Testis (tissue), 3 donors: ENCODE measurements around the gene SERTM1. TPM values are rescaled to one million over a fixed set of nuclear protein-coding genes. Genes with fewer than 3 reads are reported as not detected.

Source experiments
- DNase-seq: peaks from one replicate; pipeline ENCODE4 v3.0.0-alpha.2; 2019
- H3K27ac ChIP-seq, 2 donors: fragments of 200-600 bp; sonication (generic); one replicate each; pipeline ENCODE4 v1.5.1; 2019
- H3K27me3 ChIP-seq: fragments of 200-600 bp; sonication (generic); one replicate; pipeline ENCODE4 v1.5.1; 2019
- H3K36me3 ChIP-seq: fragments of 200-600 bp; sonication (generic); one replicate; pipeline ENCODE4 v1.5.1; 2017; ENCODE audit warnings: low read depth; ENCODE audit errors: missing control alignments
- H3K4me1 ChIP-seq: fragments of 200-600 bp; sonication (generic); one replicate; pipeline ENCODE4 v1.5.1; 2019
- H3K4me3 ChIP-seq, 2 donors: fragments of 200-600 bp; sonication (generic); one replicate each; pipeline ENCODE4 v1.5.1; 2017 to 2019
- H3K9me3 ChIP-seq: fragments of 200-600 bp; sonication (generic); one replicate; pipeline ENCODE4 v1.5.1; 2017
- POLR2A ChIP-seq: fragments of 450-650 bp; IDR thresholded peaks from one replicate; pipeline ENCODE4 v1.6.1; 2017; ENCODE audit warnings: antibody characterized with exemption, mild to moderate bottlenecking, moderate library complexity
- WGBS, 2 donors: methylation state at CpG; one replicate each; pipeline ENCODE4 v1.1.5; 2018; 5-methylcytosine and 5-hydroxymethylcytosine counted together
- intact Hi-C: fragments of 100-400 bp; cut with DNase I; formaldehyde crosslinking; loops from one replicate; pipeline ENCODE4 v1.15.1; 2023; ENCODE audit warnings: low total_unique reads
- polyA plus RNA-seq: library from polyadenylated mRNA; stranded (reverse); fragments of 350-450 nt; fragmentation: Illumina TruSeq; extraction: RNeasy Lipid Tissue Mini Kit (QIAGEN cat#74804); gene quantifications from one replicate; pipeline ENCODE4 v1.2.3, GENCODE V29; 2014; ENCODE audit warnings: low read depth, low replicate concordance; ENCODE audit not compliant: insufficient read depth
- total RNA-seq, 2 donors: library from RNA; depleted of rRNA; stranded (reverse); fragments of >200 nt; gene quantifications; one replicate each; pipeline ENCODE4 v1.2.3, GENCODE V29; 2016
- TF ChIP-seq, protein P1 (sequence below), 3 experiments: fragments of 450-650 bp in 2 of 3; fragments of 200-600 bp in 1 of 3; sonication (generic) in 1 of 3; IDR thresholded peaks; one replicate each; pipeline ENCODE4 v1.5.1; 2016 to 2019; ENCODE audit warnings: antibody characterized with exemption in 3 of 3, mild to moderate bottlenecking in 2 of 3, moderate library complexity in 1 of 3

SERTM1 gene
- total and polyA plus RNA-seq, 3 donors from 2014 or later: 0.08 to 2.5 (median 0.31) TPM

DNA sequence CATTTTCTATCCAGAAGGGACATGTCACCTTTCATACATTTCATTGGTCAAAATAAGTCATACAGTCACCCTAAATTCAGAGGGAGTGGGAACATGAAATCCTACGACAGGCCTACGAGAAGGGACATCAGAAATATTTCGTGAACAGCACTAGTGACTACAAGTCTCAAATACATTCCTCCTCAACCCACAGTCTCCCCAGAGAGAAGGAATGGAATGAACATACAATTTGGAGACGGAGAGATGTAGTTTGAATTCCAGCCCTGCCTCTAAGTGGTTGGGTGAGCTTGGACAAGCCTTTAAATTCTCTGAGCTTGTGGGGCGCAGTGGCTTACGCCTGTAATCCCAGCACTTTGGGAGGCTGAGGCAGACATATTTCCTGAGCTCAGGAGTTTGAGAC lies 9.9 kb downstream of the SERTM1 start:
- Histone ChIP-seq H3K9me3 (no peaks in the 10 kb centered on the region), H3K27me3 (no peaks in the 10 kb centered on the region), H3K4me1 (no peaks in the 10 kb centered on the region), H3K27ac (no peak overlapping the region), H3K36me3 (no peaks in the 10 kb centered on the region), H3K4me3 (no peak overlapping the region)
- intact Hi-C loops: no loop called here
- WGBS, 2 donors: 94 to 97% methylated on average over 6 of the region's 6 CpGs
- no peak for DNase-seq
- TF ChIP-seq, protein P1, sequence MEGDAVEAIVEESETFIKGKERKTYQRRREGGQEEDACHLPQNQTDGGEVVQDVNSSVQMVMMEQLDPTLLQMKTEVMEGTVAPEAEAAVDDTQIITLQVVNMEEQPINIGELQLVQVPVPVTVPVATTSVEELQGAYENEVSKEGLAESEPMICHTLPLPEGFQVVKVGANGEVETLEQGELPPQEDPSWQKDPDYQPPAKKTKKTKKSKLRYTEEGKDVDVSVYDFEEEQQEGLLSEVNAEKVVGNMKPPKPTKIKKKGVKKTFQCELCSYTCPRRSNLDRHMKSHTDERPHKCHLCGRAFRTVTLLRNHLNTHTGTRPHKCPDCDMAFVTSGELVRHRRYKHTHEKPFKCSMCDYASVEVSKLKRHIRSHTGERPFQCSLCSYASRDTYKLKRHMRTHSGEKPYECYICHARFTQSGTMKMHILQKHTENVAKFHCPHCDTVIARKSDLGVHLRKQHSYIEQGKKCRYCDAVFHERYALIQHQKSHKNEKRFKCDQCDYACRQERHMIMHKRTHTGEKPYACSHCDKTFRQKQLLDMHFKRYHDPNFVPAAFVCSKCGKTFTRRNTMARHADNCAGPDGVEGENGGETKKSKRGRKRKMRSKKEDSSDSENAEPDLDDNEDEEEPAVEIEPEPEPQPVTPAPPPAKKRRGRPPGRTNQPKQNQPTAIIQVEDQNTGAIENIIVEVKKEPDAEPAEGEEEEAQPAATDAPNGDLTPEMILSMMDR (IDR thresholded peaks at IDR 0.05): no peak
- TF ChIP-seq POLR2A: no peak

- intact Hi-C loops: no loop called here
- DNase-seq: no peak
- Histone ChIP-seq H3K4me1 (no peaks in the 10 kb centered on the region), H3K9me3 (no peaks in the 10 kb centered on the region), H3K4me3 (no peak overlapping the region), H3K36me3 (no peaks in the 10 kb centered on the region), H3K27ac (no peak overlapping the region), H3K27me3 (no peaks in the 10 kb centered on the region)
- 57 to 77% methylated on average over 1 of the region's 1 CpG for WGBS, 2 donors
- TF ChIP-seq, protein P1 (IDR thresholded peaks at IDR 0.05): no peak
- no peak for TF ChIP-seq POLR2A
Measured at GRCh38 chr13:36685927-36686326, 12.1 kb downstream of the SERTM1 start.

DNA sequence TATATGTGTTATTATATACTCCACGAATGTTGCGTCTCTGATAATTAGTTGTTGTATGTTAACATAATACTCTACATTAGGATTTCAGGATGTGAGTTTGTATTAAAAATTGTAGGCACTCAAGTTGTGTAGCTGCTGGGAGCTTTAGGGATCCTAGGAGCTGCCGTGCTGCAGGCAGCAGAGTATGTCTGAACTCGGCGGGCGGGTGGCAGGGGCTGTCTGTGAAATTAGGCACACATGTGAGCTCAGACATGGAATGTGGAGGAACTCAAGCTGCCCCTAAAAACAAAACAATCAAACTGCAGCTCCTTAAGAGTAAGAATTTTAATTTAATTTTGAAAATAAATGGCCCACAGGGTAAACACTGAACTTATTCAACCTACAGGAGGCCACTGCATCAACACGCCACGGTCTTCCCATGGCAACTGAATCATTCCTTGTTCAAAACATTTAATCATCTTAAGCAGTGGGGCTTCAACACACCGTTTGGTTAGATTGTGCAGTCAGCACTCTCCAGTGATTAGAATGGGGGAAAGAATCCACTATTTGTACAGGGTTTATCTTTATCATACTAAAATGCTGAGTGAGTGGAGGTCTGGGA lies 22.7 kb downstream of the SERTM1 start:
- H3K9me3 ChIP-seq: no peaks in the 10 kb centered on the region
- DNase-seq: no peak
- no peaks in the 10 kb centered on the region for H3K36me3 ChIP-seq
- H3K4me1 ChIP-seq: no peaks in the 10 kb centered on the region
- no peak overlapping the region for H3K27ac ChIP-seq
- TF ChIP-seq, protein P1 (IDR thresholded peaks at IDR 0.05): no peak
- no peak for TF ChIP-seq POLR2A
- H3K27me3 ChIP-seq: no peaks in the 10 kb centered on the region
- 68 to 78% methylated on average over 9 of the region's 9 CpGs for WGBS, 2 donors
- H3K4me3 ChIP-seq: no peak overlapping the region
- intact Hi-C loops: no loop called here

- Histone ChIP-seq H3K4me1 (no peaks in the 10 kb centered on the region), H3K27me3 (no peaks in the 10 kb centered on the region), H3K36me3 (no peaks in the 10 kb centered on the region), H3K4me3 (no peak overlapping the region), H3K27ac (no peak overlapping the region), H3K9me3 (no peaks in the 10 kb centered on the region)
- TF ChIP-seq, protein P1 (IDR thresholded peaks at IDR 0.05): no peak
- no peak for TF ChIP-seq POLR2A
- no peak for DNase-seq
- intact Hi-C loops: no loop called here
- WGBS, 2 donors: 72 to 90% methylated on average over 5 of the region's 5 CpGs
Measured at GRCh38 chr13:36700170-36700569, 26.4 kb downstream of the SERTM1 start.

GRCh38 chr13:36706755-36707154 lies 32.9 kb downstream of the SERTM1 start:
- Histone ChIP-seq H3K27ac (no peak overlapping the region), H3K4me1 (no peaks in the 10 kb centered on the region), H3K4me3 (no peak overlapping the region), H3K36me3 (no peaks in the 10 kb centered on the region), H3K9me3 (no peaks in the 10 kb centered on the region), H3K27me3 (no peaks in the 10 kb centered on the region)
- TF ChIP-seq, protein P1 (IDR thresholded peaks at IDR 0.05): no peak
- no peak for TF ChIP-seq POLR2A
- intact Hi-C loops: no loop called here
- 88 to 90% methylated on average over 1 of the region's 1 CpG for WGBS, 2 donors
- no peak for DNase-seq
